HG03159 (cell line): Measurements from ENCODE around the gene SRXN1.
"Not testable (repeated sequence)": the region's sequence is repeated elsewhere in the genome, so short reads cannot be mapped to it uniquely, and the experiment has no call there.

Experiments
- ATAC-seq: cut with Tn5 transposase; IDR thresholded peaks from one replicate; pipeline ENCODE4 v1.9.1; 2021; ENCODE audit warnings: mild to moderate bottlenecking, moderate library complexity; ENCODE audit not compliant: unreplicated experiment

Gene SRXN1

DNA sequence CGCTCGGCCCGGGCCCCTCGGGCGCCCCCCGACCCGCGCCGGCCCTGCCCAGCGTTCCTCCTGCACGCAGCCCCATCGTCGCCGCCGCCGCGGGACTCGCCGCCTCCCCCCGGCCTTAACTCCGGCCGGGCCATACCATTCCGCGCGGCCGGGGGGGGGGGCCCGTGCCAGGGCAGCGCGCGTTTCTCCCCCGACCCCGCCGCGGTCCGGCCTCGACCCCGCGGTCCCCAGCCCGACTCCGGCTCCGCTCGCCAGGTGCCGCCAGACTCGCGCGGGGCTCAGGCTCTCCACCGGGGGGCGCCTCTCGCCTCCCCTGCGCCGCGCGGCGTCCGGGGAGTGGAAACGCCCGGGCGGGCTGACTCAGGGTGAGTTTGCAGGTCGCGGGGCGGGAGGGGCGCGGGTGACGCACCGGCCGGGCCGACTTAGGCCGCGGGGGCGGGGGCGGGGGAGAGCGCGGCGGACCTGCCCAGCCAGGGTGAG, at the start of gene SRXN1:
SRXN1 (minus strand) TSS at position 91 of the 480 bp plus-strand sequence; CDS start at position 76, 15 bp downstream.
- peak; percentile 79 for ATAC-seq

DNA sequence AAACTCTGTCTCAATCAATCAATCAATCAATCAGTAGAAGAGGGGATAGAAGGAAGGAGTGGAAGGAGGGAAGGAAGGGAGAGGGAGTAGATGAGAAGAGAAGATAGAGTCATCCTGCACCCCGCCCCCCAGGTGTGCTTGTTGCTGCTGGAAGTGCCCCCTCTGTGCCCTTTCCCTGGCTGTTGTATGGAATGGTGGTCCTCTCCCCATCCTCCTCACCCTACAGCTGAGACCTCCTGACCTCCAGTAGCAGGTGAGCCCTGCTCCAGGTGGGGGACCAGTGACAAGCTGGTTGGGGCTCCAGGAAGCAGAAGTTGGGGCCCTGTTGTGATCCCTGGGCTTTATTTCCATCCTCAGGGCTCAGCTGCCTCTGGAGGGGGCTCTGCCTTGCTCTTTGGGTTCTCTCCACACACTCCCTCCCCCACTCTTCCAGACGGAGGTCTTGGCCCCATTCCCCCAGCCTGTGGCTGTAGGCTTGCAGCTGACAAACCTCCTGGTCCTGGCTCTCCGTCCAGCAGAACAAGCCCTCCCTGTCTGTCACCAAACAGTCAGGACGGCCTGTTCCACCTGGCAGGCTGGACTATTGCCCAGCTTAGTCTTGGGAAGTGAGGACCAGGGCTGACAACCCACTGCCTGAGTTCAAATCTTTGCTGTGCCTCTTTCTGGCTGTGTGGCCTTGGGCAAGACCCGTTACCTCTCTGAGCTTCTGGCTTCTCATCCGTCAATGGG, 48.6 kb upstream of the SRXN1 start:
- no peak for ATAC-seq

DNA sequence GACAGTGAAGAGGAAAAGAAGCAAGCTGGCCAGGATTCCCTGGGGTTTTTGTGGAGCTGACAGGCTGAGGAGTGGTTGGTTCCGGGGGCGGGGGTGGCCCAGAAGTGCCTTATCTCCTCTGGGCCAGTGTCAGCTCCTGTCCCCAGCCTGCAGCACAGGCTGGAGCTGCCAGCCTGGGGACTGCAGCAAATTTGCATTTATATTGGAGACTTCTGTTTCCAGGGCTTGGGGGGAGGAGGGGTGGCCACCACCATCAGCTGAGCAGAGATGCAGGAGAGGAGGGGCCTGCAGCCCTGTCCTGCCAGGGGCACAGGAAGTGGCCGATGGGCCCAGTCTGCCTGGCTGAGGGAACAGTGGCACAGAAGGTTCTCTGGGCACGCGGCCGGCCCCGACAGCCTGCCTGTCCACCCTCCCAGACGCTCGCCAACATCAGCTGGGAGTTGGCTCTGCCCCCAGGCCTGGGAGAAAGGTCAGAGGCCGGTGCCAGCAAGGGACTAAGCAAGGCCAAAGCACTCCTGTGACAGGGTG, 46.9 kb upstream of the SRXN1 start:
- ATAC-seq = no peak

DNA sequence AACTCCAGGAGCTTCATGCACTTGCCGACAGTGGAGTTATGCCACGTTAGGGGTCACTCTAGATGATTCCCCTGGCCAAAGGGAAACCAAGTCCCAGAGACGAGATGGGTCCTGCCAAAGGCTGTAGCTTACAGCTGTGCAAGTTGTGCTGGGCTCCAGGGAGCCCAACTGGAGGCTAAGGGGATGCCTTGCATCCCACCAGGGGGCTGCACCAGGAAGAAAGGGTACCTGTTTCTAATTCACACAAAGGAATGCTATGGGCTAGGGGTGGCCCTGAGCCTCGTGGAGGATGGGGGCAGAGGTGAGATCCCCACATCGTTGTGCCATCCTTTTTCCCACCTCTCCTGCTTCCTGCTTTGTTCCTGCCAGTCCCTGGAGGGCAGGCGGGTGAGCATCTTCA, 46.3 kb upstream of the SRXN1 start:
- no peak for ATAC-seq

DNA sequence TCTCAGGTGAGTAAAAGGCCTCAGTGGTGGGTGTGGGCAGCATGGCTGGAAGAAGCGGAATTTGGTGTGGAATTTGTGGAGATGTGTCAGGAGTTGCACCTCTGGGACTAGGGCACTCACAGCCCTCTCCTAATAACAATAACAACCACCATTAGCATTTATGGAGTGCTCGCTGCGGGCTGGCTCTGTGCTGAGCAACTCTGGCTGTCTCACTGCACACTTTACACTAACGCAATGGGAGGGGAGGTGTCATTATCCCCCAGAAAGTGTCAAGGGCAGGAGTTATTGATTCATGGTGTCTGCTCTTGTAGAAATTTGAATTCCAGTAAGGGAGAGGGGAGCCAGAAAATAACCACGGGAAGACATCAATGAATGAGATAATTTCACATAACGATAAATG, 45.3 kb upstream of the SRXN1 start:
- ATAC-seq = no peak

DNA sequence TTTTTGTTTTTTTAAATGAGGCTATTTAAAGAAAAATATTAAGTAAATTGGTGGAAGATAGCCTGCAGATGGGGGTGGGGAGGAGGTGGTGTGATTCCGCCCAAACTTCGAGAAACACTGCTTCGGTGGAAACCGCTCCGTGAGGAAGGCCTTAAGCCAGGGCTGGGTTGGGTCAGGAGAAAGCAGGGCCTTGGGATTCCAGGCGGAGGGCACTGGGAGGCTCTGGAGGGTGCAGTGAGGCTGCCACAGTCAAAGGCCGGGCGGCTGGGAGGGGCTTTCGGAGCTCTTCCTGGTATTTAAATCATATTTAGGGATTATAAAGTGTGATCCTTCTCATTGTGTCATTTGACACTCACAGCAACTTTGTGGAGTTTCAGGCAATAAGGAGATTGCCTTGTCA, 44.8 kb upstream of the SRXN1 start:
- no peak for ATAC-seq

DNA sequence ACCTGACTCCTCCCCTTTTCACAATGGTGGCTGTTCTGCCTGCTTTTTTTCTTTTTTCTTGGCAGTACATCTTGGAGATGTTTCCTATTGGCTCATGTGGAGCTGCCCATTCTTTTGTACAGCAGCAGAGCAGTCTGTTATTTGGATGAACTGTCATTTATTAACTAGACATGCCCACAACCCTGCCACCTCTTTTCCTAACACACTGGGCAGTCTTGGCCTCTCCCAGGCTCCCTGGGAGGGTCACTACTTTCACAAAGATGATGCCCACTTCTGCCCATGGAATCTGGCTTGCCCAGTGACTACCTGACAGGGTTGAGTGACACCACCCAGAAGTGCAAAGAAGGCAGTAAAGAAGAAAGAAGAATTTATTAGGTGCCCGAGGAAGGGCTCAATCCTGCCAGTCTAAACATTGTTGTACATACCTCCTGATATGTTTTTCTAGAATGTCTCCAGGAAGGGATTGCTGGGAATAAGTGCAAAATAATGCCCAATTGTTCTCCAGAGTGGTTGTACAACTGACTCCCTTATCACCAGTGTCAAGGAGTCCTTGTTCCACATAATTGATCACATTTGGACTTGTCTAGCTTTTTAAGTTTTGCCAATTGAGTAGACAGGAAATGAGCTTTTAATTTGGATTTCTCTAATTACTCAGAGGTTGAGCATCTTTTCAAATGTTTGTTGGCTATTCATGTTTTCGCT, 42.3 kb upstream of the SRXN1 start:
- ATAC-seq = no peak

DNA sequence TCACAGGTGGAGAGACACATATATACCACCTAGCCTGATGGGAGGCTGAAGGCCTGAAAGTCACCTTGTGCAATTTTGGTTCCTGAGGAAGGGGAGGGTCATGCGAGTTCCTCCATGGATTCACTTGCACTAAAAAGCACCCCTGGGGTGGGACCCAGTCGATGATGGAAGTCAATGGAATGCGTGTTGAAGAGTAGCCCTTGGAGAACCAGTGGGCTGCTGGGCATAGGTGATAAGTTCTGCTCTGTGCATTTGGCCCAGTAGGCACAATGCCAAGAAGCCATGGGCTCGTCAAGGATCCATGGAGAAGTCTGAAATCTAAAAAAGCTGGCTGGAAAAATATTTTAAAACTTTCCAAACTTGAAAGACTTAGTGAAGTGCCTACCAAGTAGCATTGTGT, 41.5 kb upstream of the SRXN1 start:
- no peak for ATAC-seq

DNA sequence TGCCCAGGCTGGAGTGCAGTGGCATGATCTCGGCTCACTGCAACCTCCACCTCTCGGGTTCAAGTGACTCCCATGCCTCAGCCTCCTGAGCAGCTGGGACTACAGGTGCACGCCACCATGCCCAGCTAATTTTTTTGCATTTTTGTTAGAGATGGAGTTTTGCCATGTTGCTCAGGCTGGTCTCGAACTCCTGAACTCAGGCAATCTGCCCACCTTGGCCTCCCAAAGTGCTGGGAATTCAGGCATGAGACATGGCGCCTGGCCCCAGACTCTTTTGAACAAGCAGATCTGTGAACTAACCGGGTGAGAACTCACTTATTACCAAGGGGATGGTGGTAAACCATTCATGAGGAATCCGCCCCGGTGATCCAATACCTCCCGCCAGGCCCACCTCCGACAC, 40.8 kb upstream of the SRXN1 start:
- ATAC-seq = not testable (repeated sequence)

DNA sequence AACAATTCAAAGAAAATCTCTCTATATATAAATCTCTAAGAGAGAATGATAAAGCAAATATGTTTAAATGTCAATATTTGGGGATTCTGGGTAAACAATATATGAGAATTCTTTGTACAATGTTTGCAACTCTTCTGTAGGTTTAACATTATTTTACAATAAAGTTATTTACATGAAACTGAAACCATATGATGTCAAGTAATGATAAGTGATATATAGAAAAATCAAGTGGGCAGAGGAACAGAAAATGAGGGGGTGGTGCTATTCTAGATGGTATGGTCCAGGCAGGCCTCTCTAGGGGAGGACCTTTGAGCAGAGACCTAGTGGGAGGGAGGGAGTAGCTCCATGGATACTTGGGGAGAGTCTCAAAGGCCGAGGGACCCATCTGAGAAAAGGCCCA, 39.0 kb upstream of the SRXN1 start:
- ATAC-seq = no peak

DNA sequence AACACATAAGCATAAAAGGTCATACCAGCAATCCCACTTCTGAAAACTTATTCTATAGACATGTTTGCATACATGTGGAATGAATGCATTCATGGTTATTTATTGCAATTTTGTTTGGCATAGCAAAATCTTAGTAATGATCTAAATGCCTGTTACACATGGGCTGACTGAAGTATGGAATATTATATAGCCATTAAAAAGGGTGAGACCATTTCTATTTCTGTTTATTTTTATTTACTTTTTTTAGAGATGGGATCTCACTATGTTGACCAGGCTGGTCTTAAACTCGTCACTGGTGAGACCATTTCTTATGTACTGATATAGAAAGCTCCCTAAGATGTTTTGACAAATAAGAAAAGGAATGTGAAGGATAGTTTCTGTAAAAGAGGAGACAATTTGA, 36.9 kb upstream of the SRXN1 start:
- no peak for ATAC-seq

DNA sequence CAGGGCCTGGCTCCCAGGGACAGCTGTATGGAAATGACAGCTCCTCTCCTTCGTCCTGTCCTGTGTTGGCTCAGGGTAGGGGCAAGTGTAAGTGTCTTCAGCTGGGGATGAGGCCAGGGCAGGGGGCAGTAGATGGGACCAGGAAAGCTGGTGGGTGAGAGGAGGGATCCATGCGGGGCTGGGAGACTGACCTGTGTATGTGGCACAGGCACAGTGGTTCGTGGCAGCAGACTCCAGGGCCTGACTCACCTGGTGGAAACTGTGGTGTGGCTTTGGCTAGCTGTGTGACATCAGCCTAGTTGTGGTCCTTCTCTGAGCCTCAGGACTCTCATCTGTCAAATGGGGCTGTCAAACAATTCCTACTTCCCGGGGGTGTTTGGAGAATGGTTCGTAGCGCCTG, 36.3 kb upstream of the SRXN1 start:
- ATAC-seq = no peak

DNA sequence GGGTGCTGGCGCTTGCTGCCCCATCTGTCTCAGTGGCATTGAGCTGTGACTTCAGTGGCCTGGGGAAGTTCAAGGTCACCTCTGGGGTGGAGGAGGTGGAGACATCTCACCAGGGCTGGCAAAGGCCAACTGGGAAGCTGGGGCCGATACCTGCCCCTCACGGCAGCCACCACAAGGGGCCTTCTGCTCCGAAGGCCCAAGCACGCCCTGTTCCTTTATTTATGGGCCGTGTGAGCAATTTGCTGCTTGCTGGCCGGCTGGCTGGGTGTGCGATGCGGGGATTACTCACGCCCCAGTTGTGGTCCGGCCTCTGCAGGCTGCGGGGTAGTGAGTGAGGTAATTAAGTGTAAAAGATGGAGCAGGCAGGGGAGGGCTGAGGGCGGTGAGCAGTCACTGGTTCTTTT, 35.8 kb upstream of the SRXN1 start:
- ATAC-seq = no peak

DNA sequence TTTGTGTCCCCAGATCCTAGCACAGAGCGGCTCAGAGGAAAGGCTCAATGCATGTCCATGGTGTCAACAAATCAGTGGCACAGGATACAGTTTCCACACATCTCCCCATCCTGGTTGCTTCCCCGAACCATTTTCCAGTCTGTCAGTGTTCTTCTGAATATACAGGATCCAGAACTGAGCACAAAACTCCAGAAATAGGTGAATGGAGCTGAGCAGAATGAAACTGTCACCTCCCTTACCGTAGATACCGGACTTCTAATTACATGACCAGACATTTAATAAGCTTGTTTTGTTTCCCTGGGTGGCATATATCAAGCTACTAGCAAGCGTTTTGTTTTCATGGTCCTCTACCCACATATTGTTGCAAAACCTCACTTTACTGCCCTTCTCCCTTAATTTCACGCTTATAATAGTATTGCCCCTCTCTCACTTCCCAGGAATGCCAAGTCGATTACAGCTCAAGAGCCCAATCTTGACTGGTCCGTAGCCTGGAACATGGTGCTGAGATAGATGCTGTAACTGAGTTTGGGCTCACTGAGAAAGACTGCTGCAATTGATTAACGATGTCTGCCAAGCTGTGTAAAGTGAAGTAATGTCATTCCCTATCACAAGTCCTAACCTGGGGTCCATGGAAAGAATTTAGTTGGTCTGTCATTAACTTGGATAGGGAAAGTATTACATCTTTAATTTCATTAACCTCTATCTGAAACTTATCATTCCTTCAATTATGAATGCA, 34.6 kb upstream of the SRXN1 start:
- ATAC-seq = no peak

DNA sequence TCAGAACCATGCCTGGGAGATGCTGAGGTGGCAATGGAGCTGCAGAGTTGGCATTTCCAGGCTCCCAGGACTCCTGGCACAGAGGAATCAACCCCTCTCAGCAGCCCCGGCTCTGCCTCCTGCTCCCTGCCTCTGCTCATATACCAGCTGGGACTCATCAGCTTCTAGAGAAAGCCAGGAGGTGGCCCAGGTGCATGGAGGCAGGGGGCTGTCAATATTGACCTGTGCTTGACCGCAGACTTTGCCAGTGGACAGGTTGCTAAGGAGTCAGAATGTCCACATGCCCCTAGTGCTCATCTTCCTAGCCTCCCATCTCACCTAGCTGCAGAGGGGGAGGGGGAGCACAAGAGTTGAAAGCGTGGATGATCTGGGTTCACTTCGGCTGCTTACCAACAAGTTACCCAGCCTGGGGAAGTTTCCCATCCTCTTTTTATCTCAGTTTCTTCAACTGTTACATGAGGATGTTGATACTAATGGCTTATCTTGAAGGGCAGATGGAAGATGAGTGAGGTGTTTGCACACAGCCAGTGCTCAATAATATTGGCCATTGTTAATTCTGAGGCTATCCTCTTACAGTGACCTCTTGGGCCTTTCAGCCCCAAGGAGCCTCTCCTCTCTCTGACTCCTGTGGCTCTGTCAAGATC, 31.8 kb upstream of the SRXN1 start:
- no peak for ATAC-seq

DNA sequence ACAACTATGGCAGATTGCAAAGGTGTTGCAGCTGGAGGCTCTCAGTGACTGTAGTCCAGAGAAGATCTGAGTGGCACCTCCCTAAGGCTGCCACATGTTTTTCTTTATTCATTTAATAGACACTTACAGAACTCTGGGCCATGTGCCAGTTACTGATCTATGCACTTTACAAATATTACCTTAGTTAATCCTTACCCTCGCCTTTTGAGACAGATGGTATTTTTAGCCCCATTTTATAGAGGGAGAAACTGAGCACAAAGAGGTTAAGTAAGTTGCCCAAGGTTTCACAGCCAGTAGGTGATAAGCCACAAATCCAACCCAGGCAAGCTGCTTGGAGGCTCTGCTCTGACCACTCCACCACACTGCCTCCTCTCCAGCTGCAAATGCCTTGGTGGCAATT, 29.1 kb upstream of the SRXN1 start:
- no peak for ATAC-seq

DNA sequence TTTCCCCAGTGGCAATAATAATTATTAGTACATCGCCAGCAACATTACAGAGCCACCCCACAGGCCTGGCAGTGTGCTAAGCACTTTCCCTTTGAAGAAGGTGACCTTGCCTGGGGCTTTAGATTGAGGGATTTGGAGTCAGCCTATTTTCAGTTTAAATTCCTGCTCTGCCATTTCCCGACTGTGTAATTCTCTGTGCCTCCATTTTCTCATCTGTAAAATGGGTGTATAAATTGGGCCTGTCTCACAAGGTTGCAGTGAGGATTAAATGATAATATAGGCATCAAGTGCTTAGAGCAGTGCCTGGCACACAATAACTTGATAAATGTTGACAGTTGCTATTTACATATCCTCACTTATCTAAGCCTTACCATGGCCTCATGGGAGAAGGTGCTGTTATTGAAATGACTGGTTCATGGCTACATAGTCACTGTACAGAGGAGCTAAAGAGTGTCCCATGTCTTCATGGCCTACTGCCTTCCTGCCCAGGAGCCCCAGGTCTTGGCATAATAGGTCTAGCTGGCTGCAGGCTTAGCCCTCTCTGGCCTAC, 27.7 kb upstream of the SRXN1 start:
- ATAC-seq = no peak

DNA sequence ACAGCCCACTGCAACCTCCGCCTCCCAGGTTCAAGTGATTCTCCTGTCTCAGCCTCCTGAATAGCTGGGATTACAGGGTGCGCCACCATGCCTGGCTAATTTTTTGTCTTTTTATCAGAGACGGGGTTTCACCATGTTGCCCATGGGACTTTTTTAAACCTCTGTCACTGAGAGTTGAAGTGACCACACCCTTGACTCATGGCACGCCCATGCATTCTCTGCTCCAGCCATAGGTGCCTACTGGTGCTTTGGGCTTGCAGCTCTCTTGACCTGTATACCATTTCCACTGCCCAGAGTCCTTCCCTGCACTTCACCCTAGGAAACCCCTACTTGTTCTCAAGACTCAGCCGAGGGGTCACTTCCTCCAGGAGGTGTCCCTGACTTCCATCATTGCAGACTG, 25.0 kb upstream of the SRXN1 start:
- ATAC-seq = no peak

DNA sequence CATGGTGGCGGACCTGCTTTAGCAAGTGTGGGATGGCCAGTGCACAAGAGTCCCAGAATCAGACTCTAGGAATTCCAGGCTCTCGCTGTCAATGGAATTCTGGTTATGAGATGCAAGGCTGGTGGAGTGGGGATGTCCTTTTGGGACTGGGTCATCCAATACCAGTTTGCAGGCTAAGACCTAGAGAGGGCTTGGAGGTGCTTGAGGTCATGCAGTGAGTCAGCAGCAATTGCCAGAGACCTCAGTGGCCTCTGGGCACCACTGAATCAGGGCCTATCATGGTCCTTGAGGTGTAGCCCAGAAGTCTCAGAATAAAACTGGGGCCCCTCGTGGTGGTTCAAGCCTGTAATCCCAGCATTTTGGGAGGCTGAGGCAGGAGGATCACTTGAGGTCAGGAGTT, 24.0 kb upstream of the SRXN1 start:
- ATAC-seq = no peak

DNA sequence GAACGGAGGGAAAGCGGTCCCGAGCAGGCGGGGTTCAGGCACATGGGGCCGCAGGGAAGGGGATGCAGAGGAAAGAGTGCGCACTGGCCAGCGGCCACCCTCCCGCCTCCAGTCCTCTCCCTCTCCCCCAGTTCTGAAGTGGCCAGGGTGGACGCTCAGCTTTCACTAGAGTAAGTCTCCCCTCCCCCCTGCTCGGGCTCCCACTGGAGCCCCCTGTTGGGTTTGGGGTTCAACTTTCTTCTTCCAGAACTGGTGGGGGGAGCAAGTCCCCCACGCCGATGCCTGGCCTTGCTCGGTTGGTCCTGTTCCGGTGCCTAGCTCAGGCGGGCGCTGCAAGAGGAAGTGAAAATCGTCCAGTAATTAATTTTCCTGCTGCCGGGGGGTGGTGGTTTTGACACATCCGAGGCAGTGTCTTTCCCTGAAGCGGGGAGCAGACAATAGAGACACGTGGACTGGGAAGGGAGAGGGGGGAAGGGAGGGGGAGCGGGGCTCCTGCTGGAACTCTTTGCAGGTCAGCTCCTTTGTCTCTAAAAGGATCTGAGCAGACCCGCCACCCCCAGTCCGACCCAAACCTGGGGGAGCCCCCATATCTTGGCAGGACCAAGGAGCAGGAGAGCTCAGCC, 23.4 kb upstream of the SRXN1 start:
- no peak for ATAC-seq
